Mesodermal cell (in vitro differentiated cells): ENCODE measurements around the gene VWA2.

Experiments
- H3K27ac ChIP-seq: 2 replicates; pipeline ENCODE4 v1.7.0; 2013; ENCODE audit warnings: mild to moderate bottlenecking, low read depth, low read length, moderate library complexity; ENCODE audit not compliant: severe bottlenecking
- H3K36me3 ChIP-seq: 2 replicates; pipeline ENCODE4 v1.7.1; 2013; ENCODE audit warnings: mild to moderate bottlenecking, low read length, moderate library complexity; ENCODE audit not compliant: control insufficient read depth, insufficient read depth
- H3K4me1 ChIP-seq: one replicate; pipeline ENCODE4 v1.7.1; 2013; ENCODE audit warnings: mild to moderate bottlenecking, low read length; ENCODE audit not compliant: insufficient read depth, control insufficient read depth, poor library complexity, severe bottlenecking
- H3K4me3 ChIP-seq: 2 replicates; pipeline ENCODE4 v1.7.0; 2013; ENCODE audit warnings: low read length, control low read depth, mild to moderate bottlenecking; ENCODE audit not compliant: insufficient read depth, poor library complexity, severe bottlenecking; ENCODE audit errors: extremely low read depth
- H3K9me3 ChIP-seq: 2 replicates; pipeline ENCODE4 v1.7.1; 2013; ENCODE audit warnings: mild to moderate bottlenecking, low read length, moderate library complexity; ENCODE audit not compliant: control insufficient read depth
- WGBS, 2 experiments: methylation state at CpG; one replicate each; pipeline ENCODE4 v1.1.5; 2013; ENCODE audit warnings: missing lambda C conversion rate in 2 of 2; ENCODE audit not compliant: insufficient coverage in 2 of 2; 5-methylcytosine and 5-hydroxymethylcytosine counted together

VWA2 gene

DNA sequence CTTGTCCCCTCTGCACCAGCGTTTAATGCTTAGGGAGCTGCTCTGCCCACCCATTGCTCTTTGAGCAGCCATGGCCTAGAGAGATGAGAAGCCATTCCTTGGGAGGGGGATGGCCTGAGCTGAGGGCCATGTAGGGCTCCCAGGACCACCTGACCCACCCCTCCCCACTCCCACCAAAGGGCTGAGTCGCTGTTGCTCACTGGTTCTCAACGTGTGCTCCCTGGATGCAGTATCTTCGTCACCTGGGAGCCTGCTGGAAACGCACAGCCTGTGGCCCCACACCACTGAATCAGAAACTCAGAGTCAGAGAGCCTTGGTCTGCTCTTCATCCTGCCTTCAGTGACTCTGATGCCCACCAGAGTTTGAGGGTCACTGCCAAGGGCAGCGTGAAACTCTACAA lies 37.0 kb downstream of the VWA2 start:
- Histone ChIP-seq H3K27ac (no peak overlapping the region), H3K4me3 (no peak overlapping the region), H3K36me3 (no peaks in the 10 kb centered on the region), H3K9me3 (no peaks in the 10 kb centered on the region), H3K4me1 (peaks cover 7% of the 10 kb centered on the region)
- WGBS, 2 experiments: 75 to 80% methylated on average over 4 to 6 of the region's 6 CpGs

DNA sequence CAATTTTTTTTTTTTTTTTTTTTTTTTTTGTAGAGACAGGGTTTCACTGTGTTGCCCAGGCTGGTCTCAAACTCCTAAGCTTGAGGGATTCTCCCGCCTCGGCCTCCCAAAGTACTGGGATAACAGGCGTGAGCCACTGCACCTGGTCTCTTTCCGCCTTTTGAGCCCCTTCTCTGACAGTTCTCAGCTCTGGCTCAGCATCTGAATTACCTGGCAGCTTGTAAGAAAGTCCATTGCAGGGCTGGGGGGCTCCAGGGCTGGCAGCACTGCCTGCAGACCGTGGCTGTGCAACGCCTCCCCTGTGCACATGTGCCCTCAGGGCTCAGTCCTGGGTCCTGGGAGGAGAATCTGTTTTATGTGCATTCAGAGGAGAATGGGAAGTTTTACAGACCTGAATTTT lies 37.6 kb downstream of the VWA2 start:
- Histone ChIP-seq H3K27ac (no peak overlapping the region), H3K4me1 (peaks cover under 1% of the 10 kb centered on the region), H3K36me3 (no peaks in the 10 kb centered on the region), H3K9me3 (no peaks in the 10 kb centered on the region), H3K4me3 (no peak overlapping the region)
- 92 to 93% methylated on average over 6 of the region's 6 CpGs for WGBS, 2 experiments

DNA sequence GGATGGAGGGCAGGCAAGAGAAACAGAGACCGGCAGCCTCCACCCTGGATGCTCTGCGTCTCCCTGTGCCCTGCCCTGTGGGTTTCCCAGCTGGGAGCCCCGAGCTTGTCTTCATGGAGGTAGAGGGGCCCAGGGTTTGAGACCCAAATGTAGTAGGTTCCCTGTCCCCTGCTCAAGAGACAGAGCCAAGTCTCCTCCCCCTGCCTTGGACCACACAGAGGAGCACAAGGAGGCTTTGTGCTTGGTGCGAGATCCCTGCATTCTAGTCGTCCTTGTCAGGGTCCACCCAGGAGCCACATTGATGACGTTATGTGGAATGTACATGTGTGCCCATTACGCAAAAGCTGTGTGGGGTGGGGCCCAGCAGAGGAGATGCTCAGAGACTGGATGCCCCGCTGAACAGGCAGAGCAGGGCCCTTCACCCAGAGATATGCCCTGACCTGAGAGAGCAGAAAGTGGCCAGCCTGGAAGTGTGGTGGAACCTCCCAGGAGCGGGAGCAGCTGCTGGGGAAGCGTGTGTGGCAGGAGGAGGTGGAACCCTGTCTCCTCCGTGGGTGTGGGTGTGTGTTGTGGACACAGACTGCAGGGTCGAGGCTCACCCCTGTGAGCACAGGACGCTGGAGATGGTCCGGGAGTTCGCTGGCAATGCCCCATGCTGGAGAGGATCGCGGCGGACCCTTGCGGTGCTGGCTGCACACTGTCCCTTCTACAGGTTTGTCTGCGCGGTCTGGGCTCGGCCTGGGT lies 39.3 kb downstream of the VWA2 start:
- Histone ChIP-seq H3K27ac (no peak overlapping the region), H3K4me3 (no peak overlapping the region)
- 88 to 93% methylated on average over 19 to 21 of the region's 22 CpGs for WGBS, 2 experiments

DNA sequence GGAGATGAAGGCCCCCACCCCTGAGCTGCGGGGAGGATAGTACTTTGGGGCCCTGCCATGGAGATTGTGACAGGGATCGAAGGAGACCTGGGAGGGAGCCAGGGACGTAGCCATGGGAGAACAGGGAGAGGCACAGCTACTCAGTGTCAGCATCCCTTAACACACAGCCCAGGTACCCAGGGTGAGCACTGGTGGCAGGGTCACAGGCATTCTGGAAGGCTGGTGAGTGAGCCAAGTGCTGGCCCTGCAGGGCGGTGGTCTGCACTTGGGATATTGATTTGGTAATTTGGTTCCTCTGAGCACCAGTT lies 39.8 kb downstream of the VWA2 start:
- no peaks in the 10 kb centered on the region for H3K36me3 ChIP-seq
- no peak overlapping the region for H3K4me3 ChIP-seq
- H3K27ac ChIP-seq: no peak overlapping the region
- H3K9me3 ChIP-seq: no peaks in the 10 kb centered on the region
- 76 to 93% methylated on average over 3 to 4 of the region's 4 CpGs for WGBS, 2 experiments
- H3K4me1 ChIP-seq: no peaks in the 10 kb centered on the region

More for the DNA sequence above, 39.3 kb downstream of the VWA2 start:
- Histone ChIP-seq H3K9me3 (no peaks in the 10 kb centered on the region), H3K4me1 (no peaks in the 10 kb centered on the region), H3K36me3 (no peaks in the 10 kb centered on the region)

DNA sequence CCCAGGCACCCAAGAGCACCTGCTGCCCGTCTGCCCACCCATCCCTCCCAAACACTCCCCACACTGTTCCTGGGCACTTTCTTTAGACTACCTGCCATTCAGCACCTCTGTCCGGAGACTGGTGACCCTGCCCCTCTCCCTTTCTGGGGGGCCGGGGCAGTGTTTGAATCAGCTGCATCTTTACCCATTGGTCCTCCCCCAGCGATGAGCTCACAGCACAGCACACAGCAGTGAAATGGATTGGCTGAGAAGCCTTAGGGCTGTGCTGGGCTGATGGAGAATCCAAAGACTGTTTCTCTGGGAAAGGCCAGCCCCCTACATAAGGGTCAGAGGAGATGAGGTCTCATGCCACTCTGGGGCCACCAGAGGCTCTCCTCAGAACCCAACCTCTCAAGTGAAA lies 40.2 kb downstream of the VWA2 start:
- Histone ChIP-seq H3K4me1 (no peaks in the 10 kb centered on the region), H3K27ac (no peak overlapping the region), H3K36me3 (no peaks in the 10 kb centered on the region), H3K9me3 (no peaks in the 10 kb centered on the region), H3K4me3 (no peak overlapping the region)
- 96% methylated on average over 3 of the region's 4 CpGs; no CpG with 5 or more reads in 1 of the 2 experiments for WGBS, 2 experiments

DNA sequence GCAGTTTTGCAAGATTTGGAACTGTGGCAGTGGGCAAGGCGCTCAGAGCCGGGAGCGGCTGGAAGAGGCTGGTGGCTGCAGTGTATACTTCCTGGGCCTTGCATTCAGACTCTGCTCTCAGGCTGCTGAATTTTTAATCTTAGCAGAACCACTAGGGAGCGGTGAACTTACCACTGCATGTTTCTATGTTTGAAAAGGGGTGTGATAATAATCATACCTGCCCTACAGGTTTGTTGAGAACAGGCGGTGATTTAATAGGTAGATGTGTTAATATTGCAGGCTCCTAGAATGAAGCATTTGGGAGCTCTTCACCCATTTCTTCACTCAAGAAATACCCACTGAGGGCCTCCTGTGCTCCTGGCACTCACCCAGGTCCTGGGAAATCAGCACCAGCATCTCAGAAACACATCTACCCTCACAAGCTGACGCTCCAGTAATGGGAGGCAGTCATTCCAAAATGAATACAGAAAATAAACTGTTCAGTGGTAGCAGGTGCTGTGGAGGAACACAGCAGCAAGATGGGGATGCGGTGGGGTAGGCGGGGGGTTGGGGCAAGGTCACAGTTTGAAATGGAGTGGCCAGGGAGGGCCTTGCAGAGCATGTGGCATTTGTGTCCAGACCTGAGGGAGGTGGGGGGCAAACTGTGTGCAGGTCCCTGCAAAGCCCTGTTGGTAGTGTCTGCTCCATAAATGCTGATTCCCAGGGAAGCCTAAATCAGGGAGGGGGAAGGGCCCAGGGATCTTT lies 41.0 kb downstream of the VWA2 start:
- 89 to 98% methylated on average over 5 to 6 of the region's 8 CpGs for WGBS, 2 experiments
- Histone ChIP-seq H3K9me3 (no peaks in the 10 kb centered on the region), H3K36me3 (no peaks in the 10 kb centered on the region), H3K4me1 (no peaks in the 10 kb centered on the region), H3K4me3 (no peak overlapping the region), H3K27ac (no peak overlapping the region)

DNA sequence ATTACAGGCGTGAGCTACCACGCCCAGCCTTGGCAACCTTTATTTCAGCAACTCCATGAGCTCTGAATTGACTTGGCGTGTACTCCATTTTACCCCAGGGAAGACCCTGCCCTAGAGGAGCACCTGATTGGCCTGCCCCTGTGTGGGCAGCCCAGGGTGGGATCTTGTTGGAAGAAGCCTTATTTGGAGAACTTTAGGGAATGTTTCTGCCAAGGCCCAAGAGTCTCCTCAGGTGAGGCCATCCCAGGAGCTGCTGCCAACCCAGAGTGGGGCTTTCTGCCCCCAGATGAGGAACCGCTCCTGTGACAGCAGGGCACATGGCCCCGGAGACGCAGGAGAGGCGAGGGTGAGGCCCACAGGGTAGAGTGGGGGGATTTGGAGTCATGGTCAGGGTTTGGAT lies 42.0 kb downstream of the VWA2 start:
- Histone ChIP-seq H3K4me1 (no peaks in the 10 kb centered on the region), H3K4me3 (no peak overlapping the region), H3K36me3 (no peaks in the 10 kb centered on the region), H3K9me3 (no peaks in the 10 kb centered on the region), H3K27ac (no peak overlapping the region)
- 60 to 64% methylated on average over 6 of the region's 7 CpGs for WGBS, 2 experiments

DNA sequence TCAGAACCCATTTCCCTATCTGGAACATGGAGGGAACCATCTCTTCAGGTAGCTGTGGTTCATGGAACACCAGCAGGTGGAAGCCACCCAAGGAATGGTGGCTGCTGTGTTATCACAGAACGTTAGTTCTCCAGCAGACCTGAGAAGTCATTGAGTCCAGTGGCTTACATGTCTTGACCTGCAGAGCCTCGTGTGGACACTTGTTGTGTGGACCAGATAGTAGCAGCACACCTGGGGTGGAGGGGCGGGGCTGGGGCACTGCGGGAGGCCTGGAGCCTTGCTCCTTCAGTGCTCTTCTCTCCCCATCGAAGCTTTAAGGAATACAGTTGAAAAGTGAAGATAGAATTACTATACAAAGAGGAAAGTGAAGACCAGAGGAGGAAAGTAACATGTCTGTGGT lies 42.4 kb downstream of the VWA2 start:
- WGBS, 2 experiments: 83 to 84% methylated on average over 3 of the region's 5 CpGs
- no peak overlapping the region for H3K27ac ChIP-seq
- H3K4me3 ChIP-seq: no peak overlapping the region
- no peaks in the 10 kb centered on the region for H3K36me3 ChIP-seq
- H3K9me3 ChIP-seq: no peaks in the 10 kb centered on the region
- H3K4me1 ChIP-seq: no peaks in the 10 kb centered on the region

DNA sequence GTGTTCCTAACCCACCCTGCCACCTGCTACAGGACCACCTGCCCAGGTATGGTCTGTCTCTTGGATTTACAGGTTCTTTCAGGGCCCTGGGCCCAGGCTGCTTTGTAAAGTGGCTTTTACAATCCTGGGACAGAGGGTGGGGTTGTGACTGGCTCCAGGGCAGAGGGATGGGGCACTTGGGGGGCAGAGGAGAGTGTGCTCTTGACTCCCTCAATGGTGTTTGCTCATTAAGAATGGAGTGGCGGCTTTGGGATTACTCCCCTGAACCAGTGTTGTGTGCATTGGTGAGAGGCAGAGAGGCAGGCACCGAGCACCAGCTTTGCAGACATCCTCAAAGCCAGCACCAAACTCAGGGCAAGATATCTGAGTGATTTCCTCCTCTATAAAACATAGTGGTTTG lies 43.5 kb downstream of the VWA2 start:
- Histone ChIP-seq H3K9me3 (no peaks in the 10 kb centered on the region), H3K4me1 (no peaks in the 10 kb centered on the region), H3K4me3 (no peak overlapping the region), H3K36me3 (no peaks in the 10 kb centered on the region), H3K27ac (no peak overlapping the region)
- 94% methylated on average over 2 of the region's 2 CpGs; no CpG with 5 or more reads in 1 of the 2 experiments for WGBS, 2 experiments

DNA sequence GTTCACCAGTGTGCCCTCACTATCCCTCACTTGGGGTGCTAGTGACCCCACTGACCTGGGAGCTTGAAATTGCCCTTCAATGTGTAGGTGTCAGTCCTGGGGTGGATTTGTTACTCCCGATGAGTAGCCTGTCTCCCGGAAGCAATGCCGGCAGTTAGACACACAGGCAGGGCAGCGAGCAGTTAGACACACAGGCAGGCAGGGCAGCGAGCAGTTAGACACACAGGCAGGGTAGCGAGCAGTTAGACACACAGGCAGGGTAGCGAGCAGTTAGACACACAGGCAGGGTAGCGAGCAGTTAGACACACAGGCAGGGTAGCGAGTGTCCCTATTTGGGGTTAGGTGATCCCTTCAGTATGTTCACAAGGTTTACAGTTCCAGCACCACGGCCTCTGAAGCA lies 44.0 kb downstream of the VWA2 start:
- Histone ChIP-seq H3K4me1 (no peaks in the 10 kb centered on the region), H3K36me3 (no peaks in the 10 kb centered on the region), H3K9me3 (no peaks in the 10 kb centered on the region), H3K27ac (no peak overlapping the region), H3K4me3 (no peak overlapping the region)
- 94 to 96% methylated on average over 10 of the region's 10 CpGs for WGBS, 2 experiments
